Hematopoietic multipotent progenitor cell treated with erythropoietin and hydrocortisone succinate and interleukin-3 and kit ligand, for 4 days (in vitro differentiated cells): ENCODE results near the gene TNPO1.

Source experiments
- DNase-seq: peaks from one replicate; pipeline ENCODE4 v3.0.0-alpha.2; 2015

Gene TNPO1

GRCh38 chr5:72936893-72937292 is 120.4 kb downstream of the TNPO1 start:
- DNase-seq, result no peak

- DNase-seq, result no peak
Measured at GRCh38 chr5:72937517-72938061, 121.1 kb downstream of the TNPO1 start.

- no peak for DNase-seq
Measured at GRCh38 chr5:72938206-72938605, 121.7 kb downstream of the TNPO1 start.

GRCh38 chr5:72940082-72940481 is 123.6 kb downstream of the TNPO1 start:
- DNase-seq, result no peak

- DNase-seq, result no peak
Measured at GRCh38 chr5:72943307-72943706, 126.8 kb downstream of the TNPO1 start.

- no peak for DNase-seq
Measured at GRCh38 chr5:72947498-72947897, 131.0 kb downstream of the TNPO1 start.

GRCh38 chr5:72949481-72949880 is 133.0 kb downstream of the TNPO1 start:
- DNase-seq, result no peak

GRCh38 chr5:72951671-72952468 is 135.4 kb downstream of the TNPO1 start:
- DNase-seq, result no peak

GRCh38 chr5:72954389-72954788 is 137.9 kb downstream of the TNPO1 start:
- DNase-seq, result no peak

GRCh38 chr5:72955143-72955767 is 138.8 kb downstream of the TNPO1 start:
- peak; percentile 73 for DNase-seq

- DNase-seq, result peak; percentile 98
Measured at GRCh38 chr5:72955768-72956323, 139.4 kb downstream of the TNPO1 start, which contains the start of gene FCHO2. TSS of gene FCHO2 (plus strand) at chr5:72956041. CDS start at chr5:72956097, 56 bp downstream.

GRCh38 chr5:72956324-72957140 is 140.1 kb downstream of the TNPO1 start:
- peak; percentile 78 for DNase-seq

- no peak for DNase-seq
Measured at GRCh38 chr5:72957337-72957736, 140.9 kb downstream of the TNPO1 start.

- DNase-seq, result no peak
Measured at GRCh38 chr5:72959257-72959656, 142.8 kb downstream of the TNPO1 start.
